Lower leg skin (tissue), 4 donors: Measurements from ENCODE around the gene GDPD4. TPM values are rescaled to one million over a fixed set of nuclear protein-coding genes. Genes with fewer than 3 reads are reported as not detected.

Experiments
- DNase-seq, 2 donors: peaks; one replicate each; pipeline ENCODE4 v3.0.0-alpha.2; 2019; ENCODE audit warnings: low spot score in 2 of 2
- H3K4me3 ChIP-seq: fragments of 200-600 bp; sonication (generic); 2 replicates; pipeline ENCODE4 v1.5.1; 2017; ENCODE audit warnings: mild to moderate bottlenecking, low read depth; ENCODE audit not compliant: poor library complexity, severe bottlenecking
- CTCF ChIP-seq, 3 donors: fragments of 450-650 bp; IDR thresholded peaks; one replicate each; pipeline ENCODE4 v1.5.1; 2016; ENCODE audit warnings: antibody characterized with exemption in 3 of 3, mild to moderate bottlenecking in 3 of 3, moderate library complexity in 2 of 3
- POLR2A ChIP-seq, 2 donors: fragments of 450-650 bp; IDR thresholded peaks; one replicate each; pipeline ENCODE4 v1.6.1; 2016 to 2017; ENCODE audit warnings: antibody characterized with exemption in 2 of 2, mild to moderate bottlenecking in 1 of 2, moderate library complexity in 1 of 2
- WGBS, 2 donors: methylation state at CpG; one replicate each; pipeline ENCODE4 v1.1.5; 2018; 5-methylcytosine and 5-hydroxymethylcytosine counted together
- intact Hi-C: fragments of 100-400 bp; cut with DNase I; formaldehyde crosslinking; loops from one replicate; pipeline ENCODE4 v1.15.0; 2023; ENCODE audit warnings: low total_unique reads
- total RNA-seq, 4 donors: library from RNA; depleted of rRNA; stranded (reverse); fragments of >200 nt; gene quantifications; one replicate each; pipeline ENCODE4 v1.1.0, GENCODE V29; 2016

Gene GDPD4
- total RNA-seq, 4 donors from 2014 or later = not detected

GRCh38 chr11:77193167-77193566 lies 108.3 kb downstream of the GDPD4 start:
- DNase-seq = no peak
- no peak overlapping the region for H3K4me3 ChIP-seq
- intact Hi-C loops = loop anchor here (5.0 kb wide), 1 partner anchor 354 kb away; no protein-coding TSS in a partner anchor
- no peak for TF ChIP-seq POLR2A (IDR thresholded peaks at IDR 0.05)
- TF ChIP-seq CTCF (IDR thresholded peaks at IDR 0.05) = no peak

GRCh38 chr11:77191823-77192495 lies 109.5 kb downstream of the GDPD4 start:
- 32 to 39% methylated on average over 24 to 26 of the region's 27 CpGs for WGBS, 2 donors
- no peak for DNase-seq
- no peak overlapping the region for H3K4me3 ChIP-seq
- TF ChIP-seq CTCF (IDR thresholded peaks at IDR 0.05) = no peak
- TF ChIP-seq POLR2A (IDR thresholded peaks at IDR 0.05) = no peak
- intact Hi-C loops = loop anchor here (5.0 kb wide), 1 partner anchor 355 kb away; no protein-coding TSS in a partner anchor

GRCh38 chr11:77191429-77191822 lies 110.1 kb downstream of the GDPD4 start:
- no peak for DNase-seq
- TF ChIP-seq POLR2A (IDR thresholded peaks at IDR 0.05) (no peak), CTCF (IDR thresholded peaks at IDR 0.05) (no peak)
- 68 to 79% methylated on average over 11 of the region's 11 CpGs for WGBS, 2 donors
- H3K4me3 ChIP-seq = no peak overlapping the region
- intact Hi-C loops = loop anchor here (5.0 kb wide), 1 partner anchor 356 kb away; no protein-coding TSS in a partner anchor

- no peak for DNase-seq
- no peak for TF ChIP-seq POLR2A (IDR thresholded peaks at IDR 0.05)
- TF ChIP-seq CTCF (IDR thresholded peaks at IDR 0.05) = no peak
- H3K4me3 ChIP-seq = no peak overlapping the region
- WGBS, 2 donors = 89 to 90% methylated on average over 21 of the region's 21 CpGs
- intact Hi-C loops = loop anchor here (5.0 kb wide), 1 partner anchor 357 kb away; no protein-coding TSS in a partner anchor
These were observed 111.0 kb downstream of the GDPD4 start for GRCh38 chr11:77190331-77191075.

- TF ChIP-seq CTCF (IDR thresholded peaks at IDR 0.05) (no peak), POLR2A (IDR thresholded peaks at IDR 0.05) (no peak)
- 92 to 93% methylated on average over 27 to 28 of the region's 28 CpGs for WGBS, 2 donors
- no peak overlapping the region for H3K4me3 ChIP-seq
- DNase-seq = no peak
- intact Hi-C loops = loop anchor here (5.0 kb wide), 2 partner anchors 62 to 358 kb away; partner anchors contain the start of gene MYO7A
These were observed 111.8 kb downstream of the GDPD4 start for GRCh38 chr11:77189588-77190210.
